Measurements from ENCODE around the gene ADM2.

- TF ChIP-seq, protein P1, sequence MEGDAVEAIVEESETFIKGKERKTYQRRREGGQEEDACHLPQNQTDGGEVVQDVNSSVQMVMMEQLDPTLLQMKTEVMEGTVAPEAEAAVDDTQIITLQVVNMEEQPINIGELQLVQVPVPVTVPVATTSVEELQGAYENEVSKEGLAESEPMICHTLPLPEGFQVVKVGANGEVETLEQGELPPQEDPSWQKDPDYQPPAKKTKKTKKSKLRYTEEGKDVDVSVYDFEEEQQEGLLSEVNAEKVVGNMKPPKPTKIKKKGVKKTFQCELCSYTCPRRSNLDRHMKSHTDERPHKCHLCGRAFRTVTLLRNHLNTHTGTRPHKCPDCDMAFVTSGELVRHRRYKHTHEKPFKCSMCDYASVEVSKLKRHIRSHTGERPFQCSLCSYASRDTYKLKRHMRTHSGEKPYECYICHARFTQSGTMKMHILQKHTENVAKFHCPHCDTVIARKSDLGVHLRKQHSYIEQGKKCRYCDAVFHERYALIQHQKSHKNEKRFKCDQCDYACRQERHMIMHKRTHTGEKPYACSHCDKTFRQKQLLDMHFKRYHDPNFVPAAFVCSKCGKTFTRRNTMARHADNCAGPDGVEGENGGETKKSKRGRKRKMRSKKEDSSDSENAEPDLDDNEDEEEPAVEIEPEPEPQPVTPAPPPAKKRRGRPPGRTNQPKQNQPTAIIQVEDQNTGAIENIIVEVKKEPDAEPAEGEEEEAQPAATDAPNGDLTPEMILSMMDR (IDR thresholded peaks at IDR 0.05; ENCODE audit: low read length), result no peak
- no peak for TF ChIP-seq EZH2 (optimal IDR thresholded peaks at IDR 0.05; ENCODE audit: low read depth, low read length)
- no peak for TF ChIP-seq EZH2phosphoT487 (IDR thresholded peaks at IDR 0.05; ENCODE audit: low read length)
Observed at GRCh38 chr22:50445880-50446707, 35.2 kb upstream of the ADM2 start.
